Mesothelial cell of epicardium (in vitro differentiated cells): ENCODE results near the gene DISC1. TPM values are rescaled to one million over a fixed set of nuclear protein-coding genes. Genes with fewer than 3 reads are reported as not detected.
"Not testable (repeated sequence)": the region's sequence is repeated elsewhere in the genome, so short reads cannot be mapped to it uniquely, and the experiment has no call there.

ENCODE experiments used
- DNase-seq, 2 experiments: peaks; one replicate each; pipeline ENCODE4 v3.0.0; 2021; ENCODE audit warnings: low spot score in 2 of 2; ENCODE audit not compliant: unreplicated experiment in 2 of 2
- H3K27ac Mint-ChIP-seq: 2 replicates; pipeline ENCODE4 v1.8.0; 2021; ENCODE audit warnings: mixed read lengths
- H3K27me3 Mint-ChIP-seq: 2 replicates; pipeline ENCODE4 v1.8.0; 2021; ENCODE audit warnings: low read depth, mixed read lengths
- H3K36me3 Mint-ChIP-seq: 2 replicates; pipeline ENCODE4 v1.8.0; 2021; ENCODE audit warnings: mixed read lengths
- H3K4me1 Mint-ChIP-seq: 2 replicates; pipeline ENCODE4 v1.8.0; 2021; ENCODE audit warnings: mixed read lengths
- H3K4me3 Mint-ChIP-seq: 2 replicates; pipeline ENCODE4 v1.8.0; 2021; ENCODE audit warnings: mild to moderate bottlenecking, moderate library complexity, mixed read lengths
- H3K9me3 Mint-ChIP-seq: 2 replicates; pipeline ENCODE4 v1.8.0; 2021; ENCODE audit warnings: mixed read lengths
- CTCF ChIP-seq: fragments of 200-600 bp; sonication (generic); IDR thresholded peaks from one replicate; pipeline ENCODE4 v1.5.0; 2021; ENCODE audit warnings: antibody characterized with exemption; ENCODE audit not compliant: unreplicated experiment
- total RNA-seq: library from RNA; stranded (reverse); gene quantifications from 3 replicates; pipeline ENCODE4 v1.2.1, GENCODE V29; 2021

The DISC1 gene
- total RNA-seq, 1 donor from 2014 or later: 9.1 TPM

- no peak for TF ChIP-seq CTCF
- Mint-ChIP-seq H3K27ac (no peak overlapping the region), H3K4me1 (peaks cover 2% of the 10 kb centered on the region), H3K4me3 (no peak overlapping the region), H3K27me3 (peaks cover 1% of the 10 kb centered on the region), H3K36me3 (peaks cover 5% of the 10 kb centered on the region), H3K9me3 (peaks cover 15% of the 10 kb centered on the region)
- no peak for DNase-seq
Measured at GRCh38 chr1:231642618-231643017, 16.0 kb downstream of the DISC1 start.

- Mint-ChIP-seq H3K36me3 (peaks cover 3% of the 10 kb centered on the region), H3K9me3 (peaks cover 16% of the 10 kb centered on the region), H3K4me1 (peaks cover 2% of the 10 kb centered on the region), H3K27me3 (peaks cover 5% of the 10 kb centered on the region), H3K27ac (no peak overlapping the region), H3K4me3 (no peak overlapping the region)
- DNase-seq: no peak
- no peak for TF ChIP-seq CTCF
Measured at GRCh38 chr1:231643071-231643934, 16.7 kb downstream of the DISC1 start.

- Mint-ChIP-seq H3K36me3 (peaks cover 3% of the 10 kb centered on the region), H3K9me3 (peaks cover 16% of the 10 kb centered on the region), H3K4me3 (no peak overlapping the region), H3K27me3 (peaks cover 5% of the 10 kb centered on the region), H3K27ac (no peak overlapping the region), H3K4me1 (peaks cover 2% of the 10 kb centered on the region)
- TF ChIP-seq CTCF: no peak
- no peak for DNase-seq
Measured at GRCh38 chr1:231643935-231644237, 17.3 kb downstream of the DISC1 start.

- peaks cover 10% of the 10 kb centered on the region for H3K27me3 Mint-ChIP-seq
- DNase-seq, H3K27ac Mint-ChIP-seq, H3K36me3 Mint-ChIP-seq, H3K4me1 Mint-ChIP-seq, H3K4me3 Mint-ChIP-seq: not testable (repeated sequence)
- peaks cover 23% of the 10 kb centered on the region for H3K9me3 Mint-ChIP-seq
Measured at GRCh38 chr1:231645634-231646033, 19.0 kb downstream of the DISC1 start.

GRCh38 chr1:231646165-231646564 lies 19.6 kb downstream of the DISC1 start:
- H3K27ac Mint-ChIP-seq, DNase-seq, H3K4me1 Mint-ChIP-seq, H3K4me3 Mint-ChIP-seq, H3K36me3 Mint-ChIP-seq: not testable (repeated sequence)
- peaks cover 10% of the 10 kb centered on the region for H3K27me3 Mint-ChIP-seq
- H3K9me3 Mint-ChIP-seq: peaks cover 25% of the 10 kb centered on the region

- H3K4me1 Mint-ChIP-seq, H3K36me3 Mint-ChIP-seq, DNase-seq, H3K27ac Mint-ChIP-seq, H3K4me3 Mint-ChIP-seq: not testable (repeated sequence)
- H3K9me3 Mint-ChIP-seq: peaks cover 32% of the 10 kb centered on the region
- peaks cover 10% of the 10 kb centered on the region for H3K27me3 Mint-ChIP-seq
Measured at GRCh38 chr1:231651621-231652260, 25.2 kb downstream of the DISC1 start.

- no peak for DNase-seq
- TF ChIP-seq CTCF: no peak
- Mint-ChIP-seq H3K9me3 (peaks cover 35% of the 10 kb centered on the region), H3K4me3 (no peak overlapping the region), H3K27ac (no peak overlapping the region), H3K27me3 (peaks cover 5% of the 10 kb centered on the region), H3K36me3 (peaks cover 3% of the 10 kb centered on the region), H3K4me1 (no peaks in the 10 kb centered on the region)
Measured at GRCh38 chr1:231653632-231654031, 27.0 kb downstream of the DISC1 start.
